HG03439 (cell line): ENCODE data around the gene CEP89.
"Not testable (repeated sequence)": the region's sequence is repeated elsewhere in the genome, so short reads cannot be mapped to it uniquely, and the experiment has no call there.

ENCODE experiments used
- ATAC-seq: cut with Tn5 transposase; IDR thresholded peaks from one replicate; pipeline ENCODE4 v1.9.1; 2021; ENCODE audit warnings: mild to moderate bottlenecking, moderate library complexity; ENCODE audit not compliant: unreplicated experiment

The CEP89 gene

DNA sequence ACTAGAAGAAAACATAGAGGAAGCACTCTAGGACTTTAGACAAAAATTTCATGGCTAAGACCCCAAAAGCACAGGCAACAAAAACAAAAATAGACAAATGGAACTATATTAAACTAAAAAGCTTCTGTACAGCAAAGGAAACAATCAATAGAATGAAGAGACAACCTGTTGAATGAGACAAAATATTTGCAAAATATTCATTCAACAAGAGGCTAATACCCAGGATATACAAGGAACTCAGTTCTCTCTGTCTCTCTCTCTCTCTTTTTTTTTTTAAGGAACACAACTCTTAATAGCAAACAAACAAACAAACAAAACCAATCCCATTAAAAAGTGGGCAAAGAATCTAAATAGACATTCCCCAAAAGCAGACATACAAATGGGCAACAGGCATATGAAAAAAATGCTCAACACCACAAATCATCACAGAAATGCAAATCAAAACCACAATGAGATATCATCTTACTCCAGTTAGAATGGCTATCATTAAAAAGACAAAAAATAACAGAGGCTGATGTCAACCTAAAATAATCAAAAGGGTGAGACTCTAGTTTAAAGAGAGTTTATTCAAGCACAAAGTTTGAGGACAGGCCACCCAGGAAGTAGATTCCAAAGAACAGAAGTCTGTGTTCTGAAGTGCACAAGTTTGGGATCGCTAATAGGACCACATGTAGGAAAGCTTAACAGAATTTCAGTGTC lies 75.1 kb downstream of the CEP89 start:
- ATAC-seq: no peak

DNA sequence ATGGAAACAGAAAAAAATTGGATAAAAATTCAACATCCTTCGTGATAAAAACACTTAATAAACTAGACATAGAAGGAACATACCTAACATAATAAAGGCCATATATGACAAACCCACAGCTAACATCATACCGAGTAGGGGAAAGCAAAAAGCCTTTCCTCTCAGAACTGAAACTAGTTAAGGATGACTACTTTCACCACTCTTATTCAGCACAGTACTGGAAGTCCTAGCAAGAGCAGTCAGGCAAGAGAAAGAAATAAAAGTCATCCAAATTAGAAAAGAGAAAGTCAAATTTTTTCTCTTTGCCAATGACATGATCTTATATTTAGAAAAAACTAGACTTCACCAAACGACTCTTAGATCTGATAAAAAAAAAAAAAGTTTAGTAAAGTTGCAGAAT lies 76.4 kb downstream of the CEP89 start:
- no peak for ATAC-seq

DNA sequence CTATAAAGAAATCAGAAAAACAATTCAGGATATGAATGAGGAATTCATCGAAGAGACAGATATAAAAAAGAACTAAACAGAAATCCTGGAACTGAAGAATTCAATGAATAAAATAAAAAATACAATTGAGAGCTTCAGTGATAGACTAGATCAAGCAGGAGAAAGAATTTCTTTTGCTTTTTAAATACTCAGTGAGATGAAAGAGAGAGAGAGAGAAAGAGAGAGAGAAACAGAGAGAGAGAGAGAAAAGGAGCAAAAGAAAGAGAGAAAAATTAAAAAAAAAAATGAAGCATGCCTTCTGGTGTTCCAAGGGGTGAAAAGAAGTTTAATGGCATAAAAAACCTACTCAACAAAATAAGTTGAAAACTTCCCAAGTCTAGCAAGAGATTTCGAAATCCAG lies 80.1 kb downstream of the CEP89 start:
- ATAC-seq: no peak

DNA sequence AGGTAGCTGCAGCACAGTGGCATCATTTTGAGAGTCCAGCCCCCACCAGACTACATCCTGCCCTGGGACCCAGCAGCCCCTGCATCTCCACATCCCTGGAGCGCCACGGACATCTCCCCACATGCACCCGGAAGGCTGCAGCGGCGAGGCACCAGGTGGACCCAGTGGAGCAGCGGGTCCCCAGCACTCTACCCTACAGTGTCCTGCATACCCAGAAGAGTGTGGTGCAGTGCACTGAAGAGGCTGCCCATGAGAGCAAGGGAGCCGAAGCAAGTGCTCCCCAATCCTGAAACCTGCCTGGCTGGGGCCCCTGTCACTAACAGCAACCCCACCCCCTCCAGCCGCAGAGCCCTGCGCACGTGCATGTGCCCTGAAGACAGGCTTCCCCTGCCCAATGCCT lies 80.9 kb downstream of the CEP89 start:
- ATAC-seq: no peak

DNA sequence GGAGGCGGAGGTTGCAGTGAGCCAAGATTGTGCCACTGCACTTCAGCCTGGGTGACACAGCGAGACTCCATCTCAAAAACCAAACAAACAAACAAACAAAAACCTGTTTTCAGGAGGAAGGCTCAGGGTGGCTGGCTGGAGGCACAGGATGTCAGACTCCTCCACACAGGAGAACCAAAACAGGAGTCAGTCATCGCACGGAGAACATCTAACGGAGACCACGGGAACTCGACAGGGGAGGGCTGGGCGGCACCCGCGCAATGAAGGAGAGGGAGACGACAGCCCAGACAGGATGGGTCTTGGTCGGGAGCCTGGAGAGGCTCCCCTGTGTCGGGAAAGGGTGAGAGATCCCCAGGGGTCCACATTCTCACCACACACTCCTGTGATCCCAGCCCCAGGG lies 81.4 kb downstream of the CEP89 start:
- no peak for ATAC-seq

DNA sequence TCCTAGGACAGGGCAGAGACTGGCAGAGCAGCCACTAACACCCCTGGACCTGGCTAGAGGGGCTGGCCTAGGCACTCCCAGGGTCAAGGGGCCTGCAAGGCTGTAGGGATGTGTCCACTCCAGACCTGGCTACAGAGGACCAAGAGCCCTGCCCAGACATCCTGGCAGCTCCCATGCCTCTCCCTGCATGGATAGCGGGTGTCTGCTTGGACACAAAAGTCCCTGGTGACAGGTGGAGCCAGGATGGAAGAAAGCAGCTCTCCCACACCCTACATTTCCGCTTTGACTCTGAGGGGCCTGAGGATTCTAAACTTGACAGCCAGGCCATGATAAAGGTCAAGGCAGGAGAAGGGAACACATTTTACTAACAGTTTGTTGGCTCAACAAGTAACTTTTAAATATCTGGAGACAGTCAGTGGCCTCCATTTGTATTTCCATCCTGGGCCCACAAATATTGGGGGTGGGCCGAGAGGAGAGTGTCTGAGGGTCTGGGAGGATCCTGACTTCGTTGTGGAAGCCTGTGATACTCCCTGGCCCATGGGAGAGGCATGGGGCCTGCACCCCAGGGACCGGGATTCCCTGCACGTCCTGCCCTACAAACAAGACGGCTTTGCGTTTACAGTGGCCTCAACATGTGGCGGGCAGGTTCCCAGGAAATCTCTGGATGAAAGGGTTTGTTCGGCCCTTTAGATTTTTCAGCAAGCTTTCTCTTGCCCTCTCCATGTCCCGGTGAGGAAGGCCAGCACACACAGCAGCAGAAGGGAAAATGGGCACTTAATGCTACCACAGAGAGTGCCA lies 82.4 kb downstream of the CEP89 start:
- no peak for ATAC-seq

DNA sequence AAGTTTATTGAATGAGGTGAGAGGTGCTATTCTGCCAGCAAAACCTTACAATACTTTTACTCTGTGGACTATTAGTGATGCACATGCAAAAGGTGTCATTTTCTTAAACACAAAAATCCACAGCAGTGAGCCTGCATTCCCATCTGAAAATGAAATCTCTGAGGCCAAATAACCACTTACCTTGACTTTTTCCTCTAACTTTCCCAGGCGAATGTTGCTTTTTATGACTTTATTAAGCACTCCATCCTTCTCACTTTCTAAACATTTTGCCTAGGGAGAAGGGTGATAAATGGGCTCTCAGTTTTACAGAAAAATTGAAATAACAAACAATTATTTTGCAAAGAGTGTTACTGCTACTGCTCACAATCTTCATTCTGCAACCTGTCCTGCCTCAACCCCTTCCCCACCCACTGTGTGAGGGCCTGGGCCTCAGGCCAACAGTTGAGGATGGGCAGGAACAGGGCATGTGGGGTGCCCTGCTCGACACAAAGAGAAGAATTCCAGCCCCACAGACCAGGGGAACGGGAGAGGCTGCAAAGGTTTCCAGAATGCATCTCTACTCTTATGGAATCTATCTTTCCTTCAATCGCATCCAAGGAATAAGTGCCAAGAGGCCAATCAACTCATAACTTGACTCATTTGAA lies 84.1 kb downstream of the CEP89 start:
- ATAC-seq: no peak

DNA sequence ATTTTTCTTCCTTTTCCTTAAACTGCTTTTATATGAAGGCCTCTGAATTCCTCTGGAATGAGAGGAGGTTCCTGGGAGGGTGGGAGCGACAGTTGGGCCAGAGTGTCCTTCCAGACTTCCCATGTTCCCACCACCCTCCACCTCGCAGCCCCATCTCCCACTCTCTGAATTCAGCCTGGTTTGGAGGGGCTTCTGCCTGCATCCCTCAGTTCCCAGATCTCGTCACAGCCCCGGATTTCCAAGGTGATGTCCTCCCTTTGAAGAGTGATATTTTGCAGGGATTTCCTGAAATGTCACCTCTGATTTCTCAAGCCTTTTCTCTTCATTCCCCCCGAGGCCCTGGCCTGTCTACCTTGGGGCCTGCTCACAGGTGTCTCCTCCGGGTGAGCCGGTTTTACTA lies 85.5 kb downstream of the CEP89 start:
- ATAC-seq: no peak

DNA sequence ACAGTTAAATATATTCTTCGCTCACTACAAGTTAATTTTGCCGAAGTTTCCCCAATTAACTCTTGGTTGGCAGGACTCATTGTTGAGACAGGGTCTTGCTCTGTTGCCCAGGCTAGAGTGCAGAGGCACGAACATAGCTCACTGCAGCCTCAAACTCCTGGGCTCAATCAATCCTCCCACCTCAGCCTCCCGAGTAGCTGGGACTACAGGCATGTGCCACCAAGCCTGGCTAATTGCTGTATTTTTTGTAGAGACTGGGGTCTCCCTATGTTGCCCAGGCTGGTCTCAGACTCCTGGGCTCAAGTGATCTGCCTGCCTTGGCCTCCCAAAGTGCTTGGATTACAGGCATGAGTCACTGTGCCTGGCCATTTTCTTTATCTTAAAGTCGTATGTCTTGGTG lies 86.5 kb downstream of the CEP89 start:
- not testable (repeated sequence) for ATAC-seq

DNA sequence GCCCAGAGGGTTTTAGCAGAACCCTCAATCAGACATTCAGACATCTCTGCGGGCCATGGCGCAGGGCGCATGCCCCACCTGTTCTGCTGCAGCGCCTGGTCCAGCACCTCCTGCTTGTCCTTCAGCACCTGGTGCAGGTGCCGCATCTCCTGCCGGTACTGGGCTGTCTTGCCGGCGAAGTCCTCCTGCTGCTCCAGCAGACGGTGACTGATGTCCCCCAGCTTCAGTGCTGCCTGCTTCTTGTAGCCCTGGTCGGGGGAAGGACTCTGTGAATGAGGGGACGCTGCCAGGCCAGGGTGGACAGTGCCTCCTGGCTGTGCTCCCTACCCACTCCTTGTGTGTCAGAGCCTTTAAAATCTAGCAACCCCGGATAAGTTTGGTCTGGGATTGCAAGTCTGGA lies 90.0 kb downstream of the CEP89 start:
- ATAC-seq: no peak

DNA sequence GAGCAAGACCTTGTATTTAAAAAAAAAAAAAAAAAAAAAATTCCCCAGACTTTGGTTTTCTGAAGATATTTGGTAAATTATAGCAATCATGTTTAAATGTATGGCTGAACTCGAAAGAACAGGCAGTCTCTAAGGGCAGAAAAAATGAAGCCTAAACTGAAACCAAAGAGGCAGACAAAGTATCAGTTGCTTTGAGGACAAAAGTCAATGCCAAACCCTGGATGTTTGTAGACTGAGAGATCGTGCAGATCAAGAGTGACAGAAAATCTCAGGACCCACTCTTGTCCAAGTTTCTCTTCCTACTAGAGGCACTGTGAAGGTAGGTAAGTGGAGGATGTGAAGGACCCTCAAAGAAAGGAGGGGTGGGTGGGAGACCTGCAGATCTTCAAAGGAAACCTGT lies 91.1 kb downstream of the CEP89 start:
- no peak for ATAC-seq

DNA sequence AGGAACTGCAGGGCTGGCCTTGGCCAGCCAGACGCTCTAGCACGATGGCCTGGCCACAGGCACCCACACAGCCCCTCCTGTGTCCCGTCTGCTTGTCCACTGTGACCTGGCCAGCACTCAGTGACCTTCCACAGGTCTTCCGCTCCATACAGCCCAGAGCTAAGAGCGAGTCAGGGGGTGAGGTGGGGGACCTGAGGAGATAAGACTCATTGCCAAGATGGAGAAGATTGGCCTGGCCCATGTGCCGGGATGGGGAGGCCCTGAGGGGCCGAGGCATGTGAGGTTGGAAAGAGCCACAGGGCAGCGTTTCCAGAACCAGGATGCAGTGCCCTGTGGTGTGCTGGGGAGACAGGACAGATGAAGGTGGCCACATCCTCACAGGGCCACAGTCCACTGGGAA lies 92.0 kb downstream of the CEP89 start:
- ATAC-seq: no peak

DNA sequence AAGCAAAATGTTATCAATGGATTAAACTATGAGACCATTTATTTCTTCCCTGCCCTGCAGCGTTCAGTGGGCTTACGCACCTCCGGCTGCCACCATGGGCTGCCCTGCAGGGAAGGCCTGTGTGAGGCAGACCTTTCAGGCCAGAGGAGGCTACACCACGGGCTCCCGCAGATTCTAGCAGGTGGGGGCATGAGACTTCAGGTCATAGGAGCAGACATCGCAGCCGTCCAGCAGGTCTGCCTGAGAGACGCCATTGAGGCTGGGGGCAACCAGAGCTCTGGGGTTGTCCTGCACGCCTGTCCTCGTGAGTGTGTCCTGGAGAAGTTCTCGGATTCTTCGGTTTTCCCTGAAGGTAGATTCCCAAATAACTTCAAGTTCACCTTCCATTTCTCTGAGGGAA lies 92.8 kb downstream of the CEP89 start:
- ATAC-seq: no peak

DNA sequence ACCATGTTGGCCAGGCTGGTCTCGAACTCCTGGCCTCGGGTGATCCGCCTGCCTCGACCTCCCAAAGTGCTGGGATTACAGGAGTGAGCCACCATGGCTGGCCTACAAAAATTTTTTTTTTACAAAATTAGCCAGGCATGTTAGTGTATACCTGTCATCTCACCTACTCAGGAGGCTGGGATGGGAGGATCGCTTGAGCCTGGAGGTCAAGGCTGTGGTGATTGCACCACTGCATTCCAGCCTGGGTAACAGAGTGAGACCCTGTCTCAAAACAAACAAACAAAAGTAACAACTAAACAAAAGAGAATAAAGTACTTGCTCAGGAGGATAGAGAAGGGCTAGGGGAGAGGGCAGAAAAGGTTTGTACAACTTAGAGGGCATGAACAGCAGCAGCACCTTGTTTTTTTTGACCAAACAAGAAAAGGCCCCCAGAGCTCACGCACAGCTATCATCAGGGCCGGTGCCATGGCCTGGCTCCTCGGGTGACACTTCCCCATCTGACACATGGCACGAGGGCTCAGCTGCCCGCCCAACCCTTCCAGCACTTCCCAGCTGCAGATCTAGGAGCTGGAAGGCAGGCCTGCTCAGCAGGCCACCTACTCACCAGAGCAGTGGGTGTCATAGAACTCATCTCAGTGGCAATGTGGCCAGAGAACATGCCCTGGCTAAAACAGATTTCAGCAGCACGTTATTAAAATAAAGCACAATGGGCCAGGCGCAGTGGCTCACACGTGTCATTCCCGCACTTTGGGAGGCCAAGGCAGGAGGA lies 93.6 kb downstream of the CEP89 start:
- ATAC-seq: no peak

DNA sequence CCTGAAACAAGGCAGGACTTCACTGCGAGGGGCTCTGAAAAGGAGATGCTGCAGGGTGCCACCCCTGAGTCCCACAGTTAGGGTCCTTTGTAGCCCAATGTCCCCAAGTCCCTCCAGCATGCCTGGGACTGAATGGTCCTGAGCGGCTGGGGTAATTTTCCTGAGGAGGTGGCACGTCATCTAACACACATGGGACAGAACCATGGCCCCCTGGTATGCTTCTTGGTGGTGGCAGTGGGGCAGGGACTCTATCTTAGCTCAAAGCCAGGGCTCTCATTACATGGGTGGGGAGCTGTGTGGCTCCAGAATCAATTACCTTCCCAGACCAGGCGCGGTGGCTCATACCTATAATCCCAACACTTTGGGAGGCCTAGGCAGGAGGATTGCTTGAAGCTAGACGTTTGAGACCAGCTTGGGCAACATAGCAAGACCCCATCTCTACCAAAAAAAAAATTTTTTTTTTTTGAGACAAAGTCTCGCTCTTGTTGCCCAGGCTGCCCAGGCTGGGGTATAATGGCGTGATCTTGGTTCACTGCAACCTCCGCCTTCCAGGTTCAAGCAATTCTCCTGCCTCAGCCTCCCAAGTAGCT lies 94.3 kb downstream of the CEP89 start:
- ATAC-seq: no peak

DNA sequence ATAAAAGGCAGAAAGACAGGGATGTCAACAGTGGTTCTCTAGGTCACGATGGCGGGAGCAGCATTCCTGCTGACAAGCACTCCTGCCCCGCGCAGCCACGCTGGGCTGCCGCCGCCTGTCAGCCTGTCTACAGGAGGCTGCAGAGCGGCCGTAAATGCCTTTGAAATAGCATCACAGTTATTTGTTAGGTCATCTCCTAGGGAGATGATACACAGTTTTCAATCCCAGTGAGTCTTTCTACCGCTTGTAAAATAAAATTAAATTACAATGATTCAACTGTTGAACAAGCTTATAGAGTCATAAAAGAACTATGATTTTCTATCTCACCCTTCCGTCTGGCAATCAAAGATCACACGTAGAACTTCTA lies 94.9 kb downstream of the CEP89 start:
- no peak for ATAC-seq

DNA sequence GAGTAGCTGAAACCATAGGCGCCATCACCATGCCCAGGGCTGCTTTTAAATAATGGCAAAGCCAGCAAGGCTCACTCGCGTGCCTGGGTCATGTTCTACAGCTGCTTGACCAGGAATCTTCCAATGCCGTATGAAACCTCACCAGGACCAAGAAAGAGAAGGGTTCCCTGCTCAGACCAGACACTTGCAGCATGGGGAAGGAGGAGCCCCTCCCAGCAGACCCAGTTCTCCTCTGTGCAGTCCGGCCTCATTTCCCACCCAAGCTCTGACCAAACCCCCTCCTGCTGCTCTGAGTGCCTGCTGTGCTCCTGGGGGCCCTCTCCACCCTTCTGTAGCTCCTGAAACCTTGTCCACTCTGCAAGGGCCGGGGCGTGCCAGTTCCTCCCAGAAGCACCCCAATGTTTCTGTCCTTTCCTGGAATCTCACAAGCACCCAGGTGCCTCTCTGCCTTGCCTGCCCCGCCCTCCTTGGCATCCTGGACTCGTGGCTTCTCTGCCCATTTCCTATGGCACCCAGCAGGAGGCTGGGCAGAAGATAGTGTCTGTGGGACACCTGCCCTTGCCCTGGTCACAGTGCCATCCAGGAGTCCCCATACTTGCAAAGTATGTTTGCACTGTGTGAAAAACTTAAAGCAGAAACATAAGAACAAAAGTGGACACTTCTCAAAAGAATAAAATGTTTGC lies 95.4 kb downstream of the CEP89 start:
- no peak for ATAC-seq

DNA sequence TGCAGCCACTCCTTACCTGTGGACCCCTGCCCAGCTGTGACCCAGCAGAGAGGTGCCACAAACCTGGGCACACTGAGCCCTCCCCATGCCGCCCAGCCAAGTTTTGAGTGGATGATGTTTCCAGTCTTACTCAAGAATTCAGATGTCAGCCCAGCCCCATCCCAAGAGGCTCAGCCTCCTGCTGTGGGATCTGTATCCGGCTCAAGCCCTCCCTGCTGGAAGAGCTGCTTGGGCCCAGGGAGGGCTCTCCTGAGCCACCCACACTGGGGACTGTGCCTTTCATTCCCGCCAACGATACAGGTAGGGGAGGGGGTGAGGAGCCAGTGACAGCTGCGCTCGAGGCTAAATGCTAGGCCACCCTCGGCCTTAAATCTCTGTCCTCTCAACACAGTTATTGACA lies 96.3 kb downstream of the CEP89 start:
- no peak for ATAC-seq

DNA sequence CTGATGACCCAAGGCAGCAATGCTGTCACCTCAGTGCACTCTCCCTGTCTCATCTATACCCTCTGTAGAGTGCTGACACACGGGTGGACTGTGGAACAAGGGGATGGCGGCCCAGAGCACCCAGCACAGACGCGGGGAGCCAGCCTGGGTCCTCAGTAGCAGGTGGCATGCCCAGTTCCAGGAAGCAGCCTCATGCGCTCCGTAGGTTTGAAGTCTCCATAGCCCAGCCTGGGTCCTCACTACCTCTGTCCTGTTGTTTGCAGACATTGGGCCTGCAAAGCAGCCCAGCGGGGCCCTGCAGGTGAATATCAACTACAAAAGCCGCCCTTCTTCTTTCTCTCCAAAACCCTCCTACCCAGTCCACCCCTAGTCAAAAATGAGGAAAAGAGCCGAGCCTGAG lies 97.2 kb downstream of the CEP89 start:
- ATAC-seq: no peak

DNA sequence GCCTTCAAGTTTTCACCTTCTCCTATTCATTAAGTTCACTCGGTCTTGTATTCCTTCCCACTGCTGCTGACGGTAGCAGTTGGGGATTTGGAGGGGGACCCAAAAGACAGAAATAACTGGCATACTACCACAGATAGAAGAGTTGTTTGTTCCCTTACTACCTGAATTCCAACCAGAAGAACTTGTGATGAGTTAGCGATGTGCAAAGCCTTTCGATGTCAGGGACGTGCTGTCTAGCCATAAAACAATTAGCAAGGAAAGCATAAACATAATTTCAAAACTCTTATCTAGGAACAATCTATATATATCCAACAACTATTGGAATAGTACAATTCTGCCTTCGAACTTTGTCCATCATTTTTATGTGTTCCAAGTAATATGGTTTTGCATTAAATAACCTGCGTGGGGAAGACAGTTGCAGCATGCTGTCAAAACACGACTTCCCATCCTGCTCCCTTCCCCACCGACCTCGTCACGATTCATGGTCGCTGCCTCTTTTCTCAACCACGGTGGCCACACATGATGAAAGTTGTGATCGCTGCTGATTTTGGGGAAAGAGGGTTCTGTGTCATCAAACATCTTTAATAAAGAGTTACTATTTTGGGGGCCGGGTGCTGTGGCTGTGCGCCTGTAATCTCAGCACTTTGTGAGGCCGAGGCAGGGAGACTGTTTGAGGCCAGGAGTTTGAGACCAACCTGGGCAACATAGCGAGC lies 98.4 kb downstream of the CEP89 start:
- ATAC-seq: no peak
